GM23338 (cell line): ENCODE measurements around the gene PDZK1IP1. TPM values are rescaled to one million over a fixed set of nuclear protein-coding genes. Genes with fewer than 3 reads are reported as not detected.

Source experiments
- ATAC-seq: fragments of 200-7000 bp; cut with Tn5 transposase; 3 replicates; pipeline ENCODE4 v1.9.1; 2020
- DNase-seq: peaks from one replicate; pipeline ENCODE4 v3.0.0-alpha.2; 2015; ENCODE audit warnings: low spot score
- H2AFZ ChIP-seq: fragments of 200-600 bp; sonication (generic); 2 replicates; pipeline ENCODE4 v1.8.0; 2016; ENCODE audit warnings: antibody characterized with exemption, mild to moderate bottlenecking, moderate library complexity
- H3F3A ChIP-seq: fragments of 200-600 bp; sonication (generic); replicated peaks from 2 replicates; pipeline ENCODE4 v1.8.0; 2017; ENCODE audit warnings: antibody characterized with exemption, mixed run types, low read depth
- H3K27ac ChIP-seq: fragments of 200-600 bp; sonication (generic); 2 replicates; pipeline ENCODE4 v1.6.1; 2016; ENCODE audit warnings: low read depth
- H3K27me3 ChIP-seq: fragments of 200-600 bp; sonication (generic); 2 replicates; pipeline ENCODE4 v1.8.0; 2016; ENCODE audit warnings: mild to moderate bottlenecking, mixed run types, moderate library complexity; ENCODE audit not compliant: insufficient read depth
- H3K36me3 ChIP-seq: fragments of 200-600 bp; sonication (generic); 2 replicates; pipeline ENCODE4 v1.8.0; 2016; ENCODE audit warnings: mild to moderate bottlenecking; ENCODE audit not compliant: insufficient read depth
- H3K4me1 ChIP-seq: fragments of 200-600 bp; sonication (generic); 2 replicates; pipeline ENCODE4 v1.8.0; 2016; ENCODE audit warnings: mild to moderate bottlenecking, moderate library complexity; ENCODE audit not compliant: insufficient read depth
- H3K4me2 ChIP-seq: fragments of 200-600 bp; sonication (generic); 2 replicates; pipeline ENCODE4 v1.7.1; 2017; ENCODE audit warnings: mixed run types
- H3K4me3 ChIP-seq: fragments of 200-600 bp; sonication (generic); 2 replicates; pipeline ENCODE4 v1.6.1; 2016; ENCODE audit warnings: mixed run types
- H3K79me2 ChIP-seq: fragments of 200-600 bp; sonication (generic); replicated peaks from 2 replicates; pipeline ENCODE4 v1.8.0; 2017; ENCODE audit warnings: mild to moderate bottlenecking; ENCODE audit not compliant: insufficient read depth
- H3K9me2 ChIP-seq: fragments of 200-600 bp; sonication (generic); 2 replicates; pipeline ENCODE4 v1.8.0; 2017; ENCODE audit not compliant: insufficient read depth
- H4K20me1 ChIP-seq: fragments of 200-600 bp; sonication (generic); replicated peaks from 2 replicates; pipeline ENCODE4 v1.8.0; 2017; ENCODE audit warnings: mild to moderate bottlenecking; ENCODE audit not compliant: insufficient read depth
- H3K27ac Mint-ChIP-seq: 2 replicates; pipeline ENCODE4 v1.8.0; 2020; ENCODE audit warnings: inconsistent platforms, mild to moderate bottlenecking, moderate library complexity, mixed read lengths
- H3K27me3 Mint-ChIP-seq: 3 replicates; pipeline ENCODE4 v1.8.0; 2022; ENCODE audit warnings: low read depth, mild to moderate bottlenecking, moderate library complexity, mixed read lengths, inconsistent platforms; ENCODE audit not compliant: insufficient read depth, poor library complexity
- H3K36me3 Mint-ChIP-seq: 3 replicates; pipeline ENCODE4 v1.8.0; 2021; ENCODE audit warnings: low read depth, mild to moderate bottlenecking, inconsistent platforms, moderate library complexity, mixed read lengths
- H3K4me1 Mint-ChIP-seq: 3 replicates; pipeline ENCODE4 v1.8.0; 2020; ENCODE audit warnings: mild to moderate bottlenecking, inconsistent platforms, mixed read lengths
- H3K4me3 Mint-ChIP-seq: 3 replicates; pipeline ENCODE4 v1.8.0; 2021; ENCODE audit warnings: moderate library complexity, mild to moderate bottlenecking, inconsistent platforms, mixed read lengths
- H3K9me3 Mint-ChIP-seq: 3 replicates; pipeline ENCODE4 v1.8.0; 2020; ENCODE audit warnings: moderate library complexity, mild to moderate bottlenecking, inconsistent platforms, mixed read lengths
- CREB1 ChIP-seq: fragments of 250-450 bp; sonication (Bioruptor Pico); IDR thresholded peaks from 2 replicates; pipeline ENCODE4 v1.5.0; 2020; ENCODE audit warnings: low read depth, mild to moderate bottlenecking, moderate library complexity
- EZH2 ChIP-seq: fragments of 200-600 bp; sonication (generic); IDR thresholded peaks from one replicate; pipeline ENCODE4 v1.8.0; 2017; ENCODE audit warnings: antibody characterized with exemption, mild to moderate bottlenecking, low read depth; ENCODE audit not compliant: unreplicated experiment
- EZH2phosphoT487 ChIP-seq: fragments of 200-600 bp; sonication (generic); IDR thresholded peaks from one replicate; pipeline ENCODE4 v1.8.1; 2018; ENCODE audit warnings: antibody characterized with exemption; ENCODE audit not compliant: unreplicated experiment
- JUNB ChIP-seq: IDR thresholded peaks from one replicate; pipeline ENCODE4 v1.6.1; 2016; ENCODE audit warnings: antibody characterized with exemption; ENCODE audit not compliant: unreplicated experiment
- NANOG ChIP-seq: IDR thresholded peaks from 2 replicates; pipeline ENCODE4 v1.6.1; 2016; ENCODE audit warnings: antibody characterized with exemption, borderline replicate concordance
- POLR2AphosphoS5 ChIP-seq: IDR thresholded peaks from 2 replicates; pipeline ENCODE4 v1.6.1; 2016; ENCODE audit warnings: antibody characterized with exemption, low read depth
- STAT1 ChIP-seq: IDR thresholded peaks from one replicate; pipeline ENCODE4 v1.6.1; 2016; ENCODE audit warnings: antibody characterized with exemption; ENCODE audit not compliant: unreplicated experiment
- ZNF114 ChIP-seq: fragments of 250-450 bp; sonication (Bioruptor Pico); IDR thresholded peaks from 2 replicates; pipeline ENCODE4 v1.5.0; 2020; ENCODE audit warnings: mild to moderate bottlenecking, moderate library complexity
- ZNF331 ChIP-seq: fragments of 250-450 bp; sonication (Bioruptor Pico); IDR thresholded peaks from 2 replicates; pipeline ENCODE4 v1.5.0; 2020; ENCODE audit warnings: low read depth, mild to moderate bottlenecking, moderate library complexity
- polyA plus RNA-seq: library from polyadenylated mRNA; unstranded; fragments of >200 nt; fragmentation: Nextera tagmentation; extraction: Ambion mirVana; gene quantifications from 2 replicates; pipeline ENCODE4 v1.2.1, GENCODE V29; 2016
- total RNA-seq: library from RNA; depleted of rRNA; stranded (reverse); fragments of >200 nt; shearing (Covaris generic); gene quantifications from 2 replicates; pipeline ENCODE4 v1.2.3, GENCODE V29; 2014
- TF ChIP-seq, protein P1 (sequence below): IDR thresholded peaks from one replicate; pipeline ENCODE4 v1.6.1; 2018; ENCODE audit warnings: antibody characterized with exemption; ENCODE audit not compliant: unreplicated experiment
- TF ChIP-seq, protein P2 (sequence below): IDR thresholded peaks from 2 replicates; pipeline ENCODE4 v1.6.1; 2016; ENCODE audit warnings: antibody characterized with exemption
- TF ChIP-seq, protein P3 (sequence below): fragments of 250-450 bp; sonication (Bioruptor Pico); IDR thresholded peaks from 2 replicates; pipeline ENCODE4 v1.5.0; 2020; ENCODE audit warnings: mild to moderate bottlenecking, moderate library complexity
- TF ChIP-seq, protein P4 (sequence below), 2 experiments: fragments of 200-600 bp in 1 of 2; sonication (generic) in 1 of 2; conservative IDR thresholded peaks; 2 replicates each; pipeline versions ENCODE4 v1.5.1 to v1.6.1; 2016 to 2017; ENCODE audit warnings: antibody characterized with exemption in 2 of 2, low read depth in 2 of 2, mild to moderate bottlenecking in 2 of 2, moderate library complexity in 1 of 2

PDZK1IP1 gene
- total and polyA plus RNA-seq, 2 experiments from 2014 or later = not detected

DNA sequence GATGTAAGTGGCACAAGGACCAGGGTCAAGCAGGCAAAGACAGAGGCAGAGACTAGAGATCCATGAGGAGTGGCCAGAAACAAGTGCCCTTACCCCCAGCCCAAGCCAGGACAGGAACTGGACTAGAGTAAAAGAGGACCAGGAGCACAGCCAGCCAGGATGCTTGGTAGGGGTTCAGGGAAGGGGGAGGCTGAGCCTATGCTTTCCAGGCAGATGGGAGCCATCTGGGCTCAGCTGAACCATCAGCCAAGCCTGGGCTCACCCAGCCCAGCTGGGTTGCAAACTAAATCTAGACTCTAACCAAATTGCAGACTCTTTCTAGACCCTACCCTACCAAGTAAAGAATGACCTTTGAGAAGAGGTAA lies 15.2 kb downstream of the PDZK1IP1 start:
- no peak for ATAC-seq
- Histone ChIP-seq H4K20me1 (no peaks in the 10 kb centered on the region), H3K36me3 (no peaks in the 10 kb centered on the region), H3K4me3 (no peak overlapping the region), H3F3A (no peaks in the 10 kb centered on the region), H3K4me1 (peaks cover 7% of the 10 kb centered on the region), H3K27ac (no peak overlapping the region), H3K27me3 (peaks cover 3% of the 10 kb centered on the region), H3K79me2 (no peaks in the 10 kb centered on the region), H3K4me2 (no peak overlapping the region), H3K9me2 (no peaks in the 10 kb centered on the region), H2AFZ (no peak overlapping the region)
- H3K36me3 Mint-ChIP-seq = no peaks in the 10 kb centered on the region; the same call in 2 of the 3 replicates
- no peaks in the 10 kb centered on the region for H3K9me3 Mint-ChIP-seq
- DNase-seq = no peak
- peaks cover 19% of the 10 kb centered on the region for H3K27me3 Mint-ChIP-seq
- TF ChIP-seq STAT1 = no peak
- TF ChIP-seq, protein P1, sequence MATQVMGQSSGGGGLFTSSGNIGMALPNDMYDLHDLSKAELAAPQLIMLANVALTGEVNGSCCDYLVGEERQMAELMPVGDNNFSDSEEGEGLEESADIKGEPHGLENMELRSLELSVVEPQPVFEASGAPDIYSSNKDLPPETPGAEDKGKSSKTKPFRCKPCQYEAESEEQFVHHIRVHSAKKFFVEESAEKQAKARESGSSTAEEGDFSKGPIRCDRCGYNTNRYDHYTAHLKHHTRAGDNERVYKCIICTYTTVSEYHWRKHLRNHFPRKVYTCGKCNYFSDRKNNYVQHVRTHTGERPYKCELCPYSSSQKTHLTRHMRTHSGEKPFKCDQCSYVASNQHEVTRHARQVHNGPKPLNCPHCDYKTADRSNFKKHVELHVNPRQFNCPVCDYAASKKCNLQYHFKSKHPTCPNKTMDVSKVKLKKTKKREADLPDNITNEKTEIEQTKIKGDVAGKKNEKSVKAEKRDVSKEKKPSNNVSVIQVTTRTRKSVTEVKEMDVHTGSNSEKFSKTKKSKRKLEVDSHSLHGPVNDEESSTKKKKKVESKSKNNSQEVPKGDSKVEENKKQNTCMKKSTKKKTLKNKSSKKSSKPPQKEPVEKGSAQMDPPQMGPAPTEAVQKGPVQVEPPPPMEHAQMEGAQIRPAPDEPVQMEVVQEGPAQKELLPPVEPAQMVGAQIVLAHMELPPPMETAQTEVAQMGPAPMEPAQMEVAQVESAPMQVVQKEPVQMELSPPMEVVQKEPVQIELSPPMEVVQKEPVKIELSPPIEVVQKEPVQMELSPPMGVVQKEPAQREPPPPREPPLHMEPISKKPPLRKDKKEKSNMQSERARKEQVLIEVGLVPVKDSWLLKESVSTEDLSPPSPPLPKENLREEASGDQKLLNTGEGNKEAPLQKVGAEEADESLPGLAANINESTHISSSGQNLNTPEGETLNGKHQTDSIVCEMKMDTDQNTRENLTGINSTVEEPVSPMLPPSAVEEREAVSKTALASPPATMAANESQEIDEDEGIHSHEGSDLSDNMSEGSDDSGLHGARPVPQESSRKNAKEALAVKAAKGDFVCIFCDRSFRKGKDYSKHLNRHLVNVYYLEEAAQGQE = no peak
- no peak for TF ChIP-seq ZNF331 (CRISPR knock-in tag)
- TF ChIP-seq EZH2phosphoT487 = no peak
- TF ChIP-seq CREB1 (CRISPR knock-in tag) = no peak
- TF ChIP-seq, protein P2, sequence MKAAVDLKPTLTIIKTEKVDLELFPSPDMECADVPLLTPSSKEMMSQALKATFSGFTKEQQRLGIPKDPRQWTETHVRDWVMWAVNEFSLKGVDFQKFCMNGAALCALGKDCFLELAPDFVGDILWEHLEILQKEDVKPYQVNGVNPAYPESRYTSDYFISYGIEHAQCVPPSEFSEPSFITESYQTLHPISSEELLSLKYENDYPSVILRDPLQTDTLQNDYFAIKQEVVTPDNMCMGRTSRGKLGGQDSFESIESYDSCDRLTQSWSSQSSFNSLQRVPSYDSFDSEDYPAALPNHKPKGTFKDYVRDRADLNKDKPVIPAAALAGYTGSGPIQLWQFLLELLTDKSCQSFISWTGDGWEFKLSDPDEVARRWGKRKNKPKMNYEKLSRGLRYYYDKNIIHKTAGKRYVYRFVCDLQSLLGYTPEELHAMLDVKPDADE = no peak
- TF ChIP-seq, protein P3, sequence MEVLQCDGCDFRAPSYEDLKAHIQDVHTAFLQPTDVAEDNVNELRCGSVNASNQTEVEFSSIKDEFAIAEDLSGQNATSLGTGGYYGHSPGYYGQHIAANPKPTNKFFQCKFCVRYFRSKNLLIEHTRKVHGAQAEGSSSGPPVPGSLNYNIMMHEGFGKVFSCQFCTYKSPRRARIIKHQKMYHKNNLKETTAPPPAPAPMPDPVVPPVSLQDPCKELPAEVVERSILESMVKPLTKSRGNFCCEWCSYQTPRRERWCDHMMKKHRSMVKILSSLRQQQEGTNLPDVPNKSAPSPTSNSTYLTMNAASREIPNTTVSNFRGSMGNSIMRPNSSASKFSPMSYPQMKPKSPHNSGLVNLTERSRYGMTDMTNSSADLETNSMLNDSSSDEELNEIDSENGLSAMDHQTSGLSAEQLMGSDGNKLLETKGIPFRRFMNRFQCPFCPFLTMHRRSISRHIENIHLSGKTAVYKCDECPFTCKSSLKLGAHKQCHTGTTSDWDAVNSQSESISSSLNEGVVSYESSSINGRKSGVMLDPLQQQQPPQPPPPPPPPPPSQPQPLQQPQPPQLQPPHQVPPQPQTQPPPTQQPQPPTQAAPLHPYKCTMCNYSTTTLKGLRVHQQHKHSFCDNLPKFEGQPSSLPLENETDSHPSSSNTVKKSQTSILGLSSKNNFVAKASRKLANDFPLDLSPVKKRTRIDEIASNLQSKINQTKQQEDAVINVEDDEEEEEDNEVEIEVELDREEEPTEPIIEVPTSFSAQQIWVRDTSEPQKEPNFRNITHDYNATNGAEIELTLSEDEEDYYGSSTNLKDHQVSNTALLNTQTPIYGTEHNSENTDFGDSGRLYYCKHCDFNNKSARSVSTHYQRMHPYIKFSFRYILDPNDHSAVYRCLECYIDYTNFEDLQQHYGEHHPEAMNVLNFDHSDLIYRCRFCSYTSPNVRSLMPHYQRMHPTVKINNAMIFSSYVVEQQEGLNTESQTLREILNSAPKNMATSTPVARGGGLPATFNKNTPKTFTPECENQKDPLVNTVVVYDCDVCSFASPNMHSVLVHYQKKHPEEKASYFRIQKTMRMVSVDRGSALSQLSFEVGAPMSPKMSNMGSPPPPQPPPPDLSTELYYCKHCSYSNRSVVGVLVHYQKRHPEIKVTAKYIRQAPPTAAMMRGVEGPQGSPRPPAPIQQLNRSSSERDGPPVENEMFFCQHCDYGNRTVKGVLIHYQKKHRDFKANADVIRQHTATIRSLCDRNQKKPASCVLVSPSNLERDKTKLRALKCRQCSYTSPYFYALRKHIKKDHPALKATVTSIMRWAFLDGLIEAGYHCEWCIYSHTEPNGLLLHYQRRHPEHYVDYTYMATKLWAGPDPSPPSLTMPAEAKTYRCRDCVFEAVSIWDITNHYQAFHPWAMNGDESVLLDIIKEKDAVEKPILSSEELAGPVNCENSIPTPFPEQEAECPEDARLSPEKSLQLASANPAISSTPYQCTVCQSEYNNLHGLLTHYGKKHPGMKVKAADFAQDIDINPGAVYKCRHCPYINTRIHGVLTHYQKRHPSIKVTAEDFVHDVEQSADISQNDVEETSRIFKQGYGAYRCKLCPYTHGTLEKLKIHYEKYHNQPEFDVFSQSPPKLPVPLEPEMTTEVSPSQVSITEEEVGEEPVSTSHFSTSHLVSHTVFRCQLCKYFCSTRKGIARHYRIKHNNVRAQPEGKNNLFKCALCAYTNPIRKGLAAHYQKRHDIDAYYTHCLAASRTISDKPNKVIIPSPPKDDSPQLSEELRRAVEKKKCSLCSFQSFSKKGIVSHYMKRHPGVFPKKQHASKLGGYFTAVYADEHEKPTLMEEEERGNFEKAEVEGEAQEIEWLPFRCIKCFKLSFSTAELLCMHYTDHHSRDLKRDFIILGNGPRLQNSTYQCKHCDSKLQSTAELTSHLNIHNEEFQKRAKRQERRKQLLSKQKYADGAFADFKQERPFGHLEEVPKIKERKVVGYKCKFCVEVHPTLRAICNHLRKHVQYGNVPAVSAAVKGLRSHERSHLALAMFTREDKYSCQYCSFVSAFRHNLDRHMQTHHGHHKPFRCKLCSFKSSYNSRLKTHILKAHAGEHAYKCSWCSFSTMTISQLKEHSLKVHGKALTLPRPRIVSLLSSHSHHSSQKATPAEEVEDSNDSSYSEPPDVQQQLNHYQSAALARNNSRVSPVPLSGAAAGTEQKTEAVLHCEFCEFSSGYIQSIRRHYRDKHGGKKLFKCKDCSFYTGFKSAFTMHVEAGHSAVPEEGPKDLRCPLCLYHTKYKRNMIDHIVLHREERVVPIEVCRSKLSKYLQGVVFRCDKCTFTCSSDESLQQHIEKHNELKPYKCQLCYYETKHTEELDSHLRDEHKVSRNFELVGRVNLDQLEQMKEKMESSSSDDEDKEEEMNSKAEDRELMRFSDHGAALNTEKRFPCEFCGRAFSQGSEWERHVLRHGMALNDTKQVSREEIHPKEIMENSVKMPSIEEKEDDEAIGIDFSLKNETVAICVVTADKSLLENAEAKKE (CRISPR knock-in tag) = no peak
- TF ChIP-seq JUNB = no peak
- no peak for TF ChIP-seq EZH2
- TF ChIP-seq ZNF114 (CRISPR knock-in tag) = no peak
- TF ChIP-seq, protein P4, sequence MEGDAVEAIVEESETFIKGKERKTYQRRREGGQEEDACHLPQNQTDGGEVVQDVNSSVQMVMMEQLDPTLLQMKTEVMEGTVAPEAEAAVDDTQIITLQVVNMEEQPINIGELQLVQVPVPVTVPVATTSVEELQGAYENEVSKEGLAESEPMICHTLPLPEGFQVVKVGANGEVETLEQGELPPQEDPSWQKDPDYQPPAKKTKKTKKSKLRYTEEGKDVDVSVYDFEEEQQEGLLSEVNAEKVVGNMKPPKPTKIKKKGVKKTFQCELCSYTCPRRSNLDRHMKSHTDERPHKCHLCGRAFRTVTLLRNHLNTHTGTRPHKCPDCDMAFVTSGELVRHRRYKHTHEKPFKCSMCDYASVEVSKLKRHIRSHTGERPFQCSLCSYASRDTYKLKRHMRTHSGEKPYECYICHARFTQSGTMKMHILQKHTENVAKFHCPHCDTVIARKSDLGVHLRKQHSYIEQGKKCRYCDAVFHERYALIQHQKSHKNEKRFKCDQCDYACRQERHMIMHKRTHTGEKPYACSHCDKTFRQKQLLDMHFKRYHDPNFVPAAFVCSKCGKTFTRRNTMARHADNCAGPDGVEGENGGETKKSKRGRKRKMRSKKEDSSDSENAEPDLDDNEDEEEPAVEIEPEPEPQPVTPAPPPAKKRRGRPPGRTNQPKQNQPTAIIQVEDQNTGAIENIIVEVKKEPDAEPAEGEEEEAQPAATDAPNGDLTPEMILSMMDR (conservative IDR thresholded peaks at IDR 0.05; ENCODE audit: low read depth in 2 of 2) = no peak
- TF ChIP-seq NANOG = no peak
- no peak for TF ChIP-seq POLR2AphosphoS5
- H3K27ac Mint-ChIP-seq = no peak overlapping the region
- H3K4me1 Mint-ChIP-seq = peaks cover 11% of the 10 kb centered on the region; the same call in 2 of the 3 replicates
- no peak overlapping the region for H3K4me3 Mint-ChIP-seq
